Fibroblast of pulmonary artery (primary cell): Measurements from ENCODE around the gene LRMDA.
"Not testable (repeated sequence)": the region's sequence is repeated elsewhere in the genome, so short reads cannot be mapped to it uniquely, and the experiment has no call there.

Experiments used
- DNase-seq: peaks from one replicate; pipeline ENCODE4 v3.0.0-alpha.2; 2010; ENCODE audit warnings: low read depth
- H3K4me3 ChIP-seq: replicated peaks from 2 replicates; pipeline ENCODE4 v1.5.1; 2011; ENCODE audit warnings: low read depth, mild to moderate bottlenecking, control low read depth, low read length, moderate library complexity
- CTCF ChIP-seq: IDR thresholded peaks from 2 replicates; pipeline ENCODE4 v1.5.1; 2011; ENCODE audit warnings: mild to moderate bottlenecking, control low read depth, low read length, inconsistent platforms; ENCODE audit errors: missing control alignments

The LRMDA gene

DNA sequence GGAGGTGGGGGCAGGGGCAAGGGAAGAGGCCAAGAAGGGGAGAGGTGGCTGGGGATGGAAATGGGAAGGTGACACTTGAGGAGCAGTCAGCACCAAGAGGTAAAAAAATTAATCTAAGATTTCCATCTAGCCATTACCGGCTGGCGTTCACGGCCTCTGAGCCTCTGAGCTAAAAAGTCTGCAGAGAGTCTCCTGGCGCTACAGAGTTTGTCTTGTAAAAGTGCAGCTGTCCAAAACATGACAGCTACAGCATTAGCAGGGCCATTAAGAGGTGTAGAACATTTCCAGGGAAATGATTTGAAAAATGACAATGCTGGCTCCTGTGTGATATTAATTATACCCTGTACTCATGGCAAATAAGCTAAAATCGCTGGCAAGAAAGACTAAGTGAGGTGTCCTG, 167.6 kb downstream of the LRMDA start:
- DNase-seq: no peak
- TF ChIP-seq CTCF: no peak
- no peak overlapping the region for H3K4me3 ChIP-seq

DNA sequence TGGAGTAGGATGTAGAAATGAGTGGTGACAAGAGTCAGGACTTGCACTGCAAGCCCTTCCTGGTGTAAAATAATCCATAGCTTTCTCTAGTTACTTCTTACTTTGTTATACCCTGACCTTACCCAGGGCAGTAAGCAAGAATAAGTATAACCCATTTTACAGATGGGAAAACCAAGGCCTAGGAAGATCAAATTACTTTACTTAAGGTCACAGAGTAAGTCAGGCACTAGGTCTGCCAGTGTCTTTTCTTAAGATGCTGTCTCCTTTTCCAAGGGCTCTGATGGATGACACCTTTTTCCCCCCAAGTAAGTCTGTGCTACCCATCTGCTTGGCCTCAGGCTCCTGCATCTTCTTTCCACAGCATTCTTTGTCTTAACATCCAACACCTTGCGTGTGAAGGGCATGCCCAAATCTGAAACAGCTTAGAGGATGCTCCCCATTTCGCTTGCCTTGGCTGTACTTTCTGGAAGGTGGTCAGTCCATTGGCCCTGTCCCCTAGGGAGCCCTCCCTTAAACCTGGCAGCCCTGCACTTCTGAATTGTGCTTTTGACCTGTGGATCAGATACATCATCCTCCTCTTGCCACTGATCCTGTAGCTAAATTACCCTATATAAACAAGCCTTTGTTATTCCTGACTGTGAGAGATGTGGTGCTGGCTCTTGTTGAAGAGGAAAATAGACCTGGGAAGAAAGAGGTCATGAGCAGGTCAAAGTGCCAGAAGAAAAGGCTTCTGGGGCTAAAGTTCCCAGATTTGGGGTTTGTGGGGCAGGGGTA, 168.6 kb downstream of the LRMDA start:
- no peak for TF ChIP-seq CTCF
- no peak for DNase-seq
- H3K4me3 ChIP-seq: no peak overlapping the region

DNA sequence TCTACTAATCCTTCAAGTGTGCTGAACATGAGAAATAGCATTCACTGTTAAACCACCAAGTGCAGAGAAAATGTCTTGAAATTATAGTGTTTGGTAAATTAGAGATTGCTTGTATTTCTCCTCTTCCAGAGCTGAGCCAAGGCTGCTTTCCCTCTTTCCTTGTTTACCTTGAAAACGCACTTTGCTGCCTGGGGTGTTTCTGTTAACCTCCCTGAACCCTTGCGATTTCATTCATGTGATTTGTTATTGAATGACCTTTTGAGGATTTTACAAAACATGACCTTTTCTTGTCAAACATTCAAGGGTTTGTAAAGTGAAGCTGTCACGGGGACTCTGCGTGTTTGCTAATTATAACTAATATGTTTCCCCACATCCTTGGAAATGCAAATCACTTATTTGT, 169.4 kb downstream of the LRMDA start:
- no peak for DNase-seq
- H3K4me3 ChIP-seq: no peak overlapping the region
- no peak for TF ChIP-seq CTCF

DNA sequence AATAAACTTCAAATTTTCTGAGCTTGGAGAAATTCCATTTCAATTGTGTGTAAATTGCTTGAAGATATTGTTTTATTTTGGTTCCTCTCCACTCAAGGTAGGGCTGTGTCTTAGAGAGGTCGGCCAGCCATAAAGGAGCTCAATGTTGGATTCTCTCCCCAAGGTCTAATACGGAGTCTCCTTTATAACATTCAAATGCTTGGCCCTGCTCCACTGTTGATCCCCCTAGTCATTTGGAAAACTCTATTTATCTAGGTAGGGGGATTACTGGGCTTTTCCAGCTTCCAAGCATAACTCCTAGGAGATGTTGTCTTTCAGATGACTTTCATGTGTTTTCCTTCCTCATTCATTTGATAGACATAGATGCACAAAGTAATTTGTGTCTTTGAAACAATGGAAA, 170.9 kb downstream of the LRMDA start:
- no peak for DNase-seq
- no peak for TF ChIP-seq CTCF
- no peak overlapping the region for H3K4me3 ChIP-seq

DNA sequence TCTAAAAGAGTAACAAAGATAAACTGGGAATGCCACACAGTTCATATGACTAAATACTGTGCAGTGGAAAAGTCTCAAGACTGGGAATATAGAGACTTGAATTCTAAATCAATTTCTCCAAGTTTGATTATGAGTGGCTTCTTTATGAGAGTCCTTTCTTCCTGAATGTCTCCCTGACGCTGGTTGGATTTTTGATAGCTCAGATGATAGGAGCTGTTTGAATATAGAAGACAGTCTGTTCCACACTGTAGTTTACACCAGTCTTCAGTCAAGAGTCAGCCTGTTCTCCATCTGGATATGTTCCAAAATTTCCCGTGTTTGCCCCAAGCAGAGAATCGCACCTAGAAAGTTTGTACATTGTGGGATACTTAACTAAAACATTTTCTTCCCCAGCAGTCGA, 173.7 kb downstream of the LRMDA start:
- TF ChIP-seq CTCF: no peak
- no peak overlapping the region for H3K4me3 ChIP-seq
- DNase-seq: no peak

GRCh38 chr10:75605795-75606194, 174.4 kb downstream of the LRMDA start:
- not testable (repeated sequence) for DNase-seq, H3K4me3 ChIP-seq

DNA sequence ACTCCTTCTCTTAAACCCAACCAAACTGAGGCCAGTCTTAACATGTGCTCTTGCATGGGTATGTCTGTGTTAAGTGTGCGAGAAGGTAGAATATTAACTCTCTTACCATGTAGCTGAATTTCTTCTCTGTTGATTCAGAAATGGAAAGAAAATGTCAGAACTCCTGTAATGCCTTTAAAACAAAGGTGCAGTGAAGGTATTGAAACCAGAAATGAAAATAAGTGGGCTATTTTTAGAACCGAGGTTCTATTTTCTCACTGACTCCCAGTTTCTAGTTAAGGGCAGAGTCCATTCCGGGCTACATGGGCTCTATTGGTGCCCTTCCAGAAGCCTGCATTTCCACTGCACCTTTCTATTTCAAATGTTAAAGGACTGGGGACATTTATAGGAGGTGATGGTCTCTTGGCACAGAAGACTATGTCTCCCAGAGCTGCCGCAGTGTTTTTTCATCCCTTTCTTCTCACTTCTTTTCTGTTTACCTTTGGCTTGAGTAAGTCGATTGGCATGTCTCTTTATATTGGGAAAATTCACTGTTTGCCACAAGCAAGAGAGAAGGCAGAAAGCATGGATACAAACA, 174.9 kb downstream of the LRMDA start:
- no peak overlapping the region for H3K4me3 ChIP-seq
- no peak for DNase-seq
- no peak for TF ChIP-seq CTCF
